Ascending aorta (tissue), 2 donors: ENCODE data around the gene CD164L2. TPM values are rescaled to one million over a fixed set of nuclear protein-coding genes. Genes with fewer than 3 reads are reported as not detected.

Experiments used
- DNase-seq, 2 donors: peaks; one replicate each; pipeline ENCODE4 v3.0.0-alpha.2; 2019; ENCODE audit warnings: low spot score in 2 of 2
- H3K27ac ChIP-seq, 2 donors: fragments of 200-600 bp; sonication (generic); one replicate each; pipeline ENCODE4 v1.5.1; 2016 to 2017; ENCODE audit warnings: mild to moderate bottlenecking in 1 of 2
- H3K27me3 ChIP-seq: fragments of 200-600 bp; sonication (generic); one replicate; pipeline ENCODE4 v1.5.1; 2017
- H3K36me3 ChIP-seq, 2 donors: fragments of 200-600 bp; sonication (generic); one replicate each; pipeline ENCODE4 v1.5.1; 2016
- H3K4me1 ChIP-seq, 2 donors: fragments of 200-600 bp; sonication (generic); one replicate each; pipeline ENCODE4 v1.5.1; 2016 to 2017; ENCODE audit warnings: mild to moderate bottlenecking in 1 of 2
- H3K4me3 ChIP-seq, 2 donors: fragments of 200-600 bp; sonication (generic); one replicate each; pipeline ENCODE4 v1.5.1; 2016 to 2017; ENCODE audit warnings: mild to moderate bottlenecking in 1 of 2
- H3K9me3 ChIP-seq, 2 donors: fragments of 200-600 bp; sonication (generic); one replicate each; pipeline ENCODE4 v1.5.1; 2016
- intact Hi-C: fragments of 100-400 bp; cut with DNase I; formaldehyde crosslinking; loops from one replicate; pipeline ENCODE4 v1.15.1; 2023
- total RNA-seq: library from RNA; depleted of rRNA; stranded (reverse); fragments of >200 nt; gene quantifications from one replicate; pipeline ENCODE4 v1.1.0, GENCODE V29; 2016
- TF ChIP-seq, protein P1 (sequence below), 3 experiments: fragments of 200-600 bp in 2 of 3; fragments of 450-650 bp in 1 of 3; sonication (generic) in 2 of 3; IDR thresholded peaks; one replicate each; pipeline ENCODE4 v1.5.1; 2016 to 2019; ENCODE audit warnings: antibody characterized with exemption in 3 of 3, mild to moderate bottlenecking in 1 of 3, moderate library complexity in 1 of 3

CD164L2 gene
- total RNA-seq, 1 donor from 2014 or later = not detected

DNA sequence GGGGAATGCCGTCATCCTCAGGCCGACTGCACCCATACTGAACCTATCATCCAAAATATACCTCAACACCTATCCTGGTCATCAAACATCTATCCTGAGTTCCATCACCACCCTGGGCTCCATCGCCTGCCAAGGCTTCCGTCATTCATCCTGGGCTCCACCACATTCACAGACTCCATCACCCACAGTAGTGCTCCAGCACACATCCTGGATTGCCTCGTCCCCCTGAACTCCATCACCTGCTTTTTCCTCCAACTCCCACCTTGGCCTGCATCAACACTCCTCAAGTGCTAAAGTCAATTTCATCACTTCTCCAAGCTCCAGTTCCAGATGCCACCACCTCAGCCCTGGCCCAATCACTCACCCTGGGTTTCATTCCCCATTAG, 24.2 kb downstream of the CD164L2 start:
- intact Hi-C loops = loop anchor here (10.0 kb wide), 1 partner anchor 124 kb away; the partner anchor contains the start of gene WDTC1
- H3K36me3 ChIP-seq = peaks cover 97 to 99% of the 10 kb centered on the region in 2 donors
- TF ChIP-seq, protein P1, sequence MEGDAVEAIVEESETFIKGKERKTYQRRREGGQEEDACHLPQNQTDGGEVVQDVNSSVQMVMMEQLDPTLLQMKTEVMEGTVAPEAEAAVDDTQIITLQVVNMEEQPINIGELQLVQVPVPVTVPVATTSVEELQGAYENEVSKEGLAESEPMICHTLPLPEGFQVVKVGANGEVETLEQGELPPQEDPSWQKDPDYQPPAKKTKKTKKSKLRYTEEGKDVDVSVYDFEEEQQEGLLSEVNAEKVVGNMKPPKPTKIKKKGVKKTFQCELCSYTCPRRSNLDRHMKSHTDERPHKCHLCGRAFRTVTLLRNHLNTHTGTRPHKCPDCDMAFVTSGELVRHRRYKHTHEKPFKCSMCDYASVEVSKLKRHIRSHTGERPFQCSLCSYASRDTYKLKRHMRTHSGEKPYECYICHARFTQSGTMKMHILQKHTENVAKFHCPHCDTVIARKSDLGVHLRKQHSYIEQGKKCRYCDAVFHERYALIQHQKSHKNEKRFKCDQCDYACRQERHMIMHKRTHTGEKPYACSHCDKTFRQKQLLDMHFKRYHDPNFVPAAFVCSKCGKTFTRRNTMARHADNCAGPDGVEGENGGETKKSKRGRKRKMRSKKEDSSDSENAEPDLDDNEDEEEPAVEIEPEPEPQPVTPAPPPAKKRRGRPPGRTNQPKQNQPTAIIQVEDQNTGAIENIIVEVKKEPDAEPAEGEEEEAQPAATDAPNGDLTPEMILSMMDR (IDR thresholded peaks at IDR 0.05) = no peak
- no peak overlapping the region for H3K4me3 ChIP-seq
- no peaks in the 10 kb centered on the region for H3K4me1 ChIP-seq
- H3K9me3 ChIP-seq = no peaks in the 10 kb centered on the region
- no peaks in the 10 kb centered on the region for H3K27me3 ChIP-seq
- no peak overlapping the region for H3K27ac ChIP-seq
- no peak for DNase-seq

DNA sequence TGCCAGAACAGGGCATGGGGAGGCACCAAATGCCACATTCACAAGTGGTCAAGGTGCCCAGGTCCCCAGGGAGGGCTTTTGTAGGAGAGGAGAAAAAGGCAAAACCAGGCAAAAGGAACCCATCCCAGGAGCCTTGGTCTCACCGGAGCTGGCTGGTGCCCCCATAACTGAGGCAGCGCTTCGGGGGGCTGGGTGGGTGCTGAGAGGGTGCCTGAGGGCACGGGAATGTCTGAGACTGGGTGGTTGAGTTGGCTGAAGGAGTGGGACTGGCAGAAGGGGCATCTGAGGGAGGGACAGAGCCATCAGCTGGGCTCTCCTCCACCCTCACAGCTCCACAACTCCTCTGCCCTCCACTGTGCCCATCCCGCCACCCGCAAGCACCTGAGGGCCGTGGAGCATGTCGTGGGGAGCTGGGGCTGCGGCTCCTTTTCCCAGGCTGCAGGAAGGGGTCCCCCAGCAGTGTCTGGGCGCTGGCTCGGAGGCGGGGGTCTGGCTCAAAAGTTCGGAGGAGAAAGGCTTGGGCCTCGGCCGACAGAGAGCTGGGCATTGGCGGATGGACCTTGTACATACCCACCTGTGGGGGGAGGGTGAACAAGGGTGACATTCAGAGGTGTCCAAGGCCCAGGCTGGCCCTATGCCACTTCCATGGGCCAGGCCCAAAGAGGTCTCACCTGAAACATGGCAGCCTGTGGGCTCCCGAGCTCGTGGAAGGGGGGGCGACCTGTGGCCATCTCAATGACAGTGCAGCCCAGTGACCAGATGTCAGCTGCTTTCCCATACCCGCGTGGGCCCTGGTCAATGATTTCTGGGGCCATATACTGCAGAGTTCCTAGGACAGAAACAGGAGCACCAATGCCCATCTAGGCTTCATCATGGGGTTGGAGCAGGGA, 24.9 kb downstream of the CD164L2 start:
- Histone ChIP-seq H3K27me3 (no peaks in the 10 kb centered on the region), H3K4me1 (no peaks in the 10 kb centered on the region), H3K27ac (no peak overlapping the region), H3K4me3 (no peak overlapping the region), H3K36me3 (peaks cover 97 to 99% of the 10 kb centered on the region in 2 donors), H3K9me3 (no peaks in the 10 kb centered on the region)
- TF ChIP-seq, protein P1 (IDR thresholded peaks at IDR 0.05) = no peak
- DNase-seq = no peak
- intact Hi-C loops = loop anchor here (10.0 kb wide), 1 partner anchor 123 kb away; the partner anchor contains the start of gene WDTC1

DNA sequence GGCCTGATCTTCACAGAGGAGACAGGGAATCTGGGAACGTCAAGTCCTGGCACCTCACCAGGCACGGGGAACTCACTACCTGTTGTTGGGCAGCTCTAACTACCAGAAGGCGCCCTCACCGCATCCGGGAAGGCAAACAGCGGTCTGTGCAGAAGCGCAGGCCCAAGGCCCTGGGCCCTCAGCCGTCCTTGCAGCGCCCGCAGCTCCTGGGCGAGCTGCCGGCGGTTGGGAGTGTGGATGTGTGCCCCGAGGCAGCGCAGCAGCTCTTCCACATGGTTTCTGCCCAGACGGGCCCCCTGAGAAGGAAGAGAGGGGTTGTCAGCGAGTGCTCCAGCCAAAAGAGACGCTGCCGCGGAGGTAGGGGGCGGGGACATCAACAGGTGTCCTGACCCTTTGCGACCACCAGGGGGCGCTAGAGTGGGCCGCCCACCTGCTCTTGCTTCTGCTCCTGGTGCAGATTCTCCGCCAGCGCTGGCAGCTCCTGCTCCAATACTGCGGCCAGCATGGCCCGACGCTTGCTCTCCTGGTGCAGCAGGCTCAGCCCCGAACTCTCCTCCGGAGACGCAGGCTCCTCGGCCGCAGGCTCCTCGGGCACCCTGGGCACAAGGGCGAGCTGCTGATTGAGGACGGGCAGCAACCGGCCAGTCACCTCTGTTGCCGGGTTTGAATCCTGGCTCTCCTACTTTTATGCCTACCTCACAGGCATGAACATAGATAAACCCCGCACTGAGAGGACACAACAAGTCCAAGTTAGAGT, 25.7 kb downstream of the CD164L2 start:
- no peaks in the 10 kb centered on the region for H3K4me1 ChIP-seq
- TF ChIP-seq, protein P1 (IDR thresholded peaks at IDR 0.05) = peak; percentile 93 to 96 (median 94)
- H3K4me3 ChIP-seq = peak overlapping the region in 1 of 2 donors; percentile 26
- no peaks in the 10 kb centered on the region for H3K27me3 ChIP-seq
- H3K9me3 ChIP-seq = no peaks in the 10 kb centered on the region
- peak overlapping the region in 1 of 2 donors; percentile 12 for H3K27ac ChIP-seq
- peaks cover 93% of the 10 kb centered on the region in 2 donors for H3K36me3 ChIP-seq
- intact Hi-C loops = loop anchor here (1.0 to 10.0 kb wide), 2 partner anchors 38 to 123 kb away; partner anchors contain the start of gene WDTC1
- DNase-seq = peak in 1 of 2 donors; percentile 80

DNA sequence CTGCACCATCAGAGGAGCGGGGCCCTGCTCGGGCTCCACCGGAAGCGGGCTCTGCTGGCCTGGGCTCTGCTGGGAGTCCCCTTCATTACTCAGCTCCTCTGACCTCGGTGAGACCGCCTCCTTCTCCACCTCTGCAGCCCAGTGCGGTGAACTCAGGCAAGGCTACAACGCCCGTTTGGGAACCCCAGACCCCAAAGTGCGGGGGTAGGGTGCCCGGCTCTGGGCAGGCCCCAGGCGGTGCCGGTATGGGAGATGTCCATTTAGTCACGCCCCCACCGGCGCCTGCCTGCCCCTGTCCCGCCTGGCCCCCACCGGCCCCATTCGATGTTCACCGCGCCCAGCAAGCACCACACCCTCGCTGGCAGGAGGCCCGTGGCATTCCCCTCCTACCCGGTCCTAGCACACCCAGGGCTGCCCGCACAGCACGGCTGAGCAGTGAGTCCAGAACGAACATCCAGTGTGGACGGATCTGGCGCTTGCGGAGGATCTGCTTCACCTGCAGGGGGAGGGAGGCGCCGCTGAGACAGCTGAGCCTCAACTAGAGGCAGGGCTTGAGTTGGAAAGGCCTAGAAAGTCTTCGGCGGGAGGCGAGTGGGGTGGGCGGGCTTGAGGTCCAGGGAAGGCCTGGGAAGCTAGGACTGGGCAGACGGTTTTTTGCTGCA, 26.4 kb downstream of the CD164L2 start:
- DNase-seq = no peak
- H3K4me1 ChIP-seq = no peaks in the 10 kb centered on the region
- H3K27ac ChIP-seq = peak overlapping the region in 1 of 2 donors; percentile 12
- H3K4me3 ChIP-seq = no peak overlapping the region
- intact Hi-C loops = loop anchor here (1.0 to 10.0 kb wide), 2 partner anchors 39 to 122 kb away; partner anchors contain the start of gene WDTC1
- peaks cover 86% of the 10 kb centered on the region in 2 donors for H3K36me3 ChIP-seq
- no peaks in the 10 kb centered on the region for H3K9me3 ChIP-seq
- TF ChIP-seq, protein P1 (IDR thresholded peaks at IDR 0.05) = no peak
- H3K27me3 ChIP-seq = no peaks in the 10 kb centered on the region

DNA sequence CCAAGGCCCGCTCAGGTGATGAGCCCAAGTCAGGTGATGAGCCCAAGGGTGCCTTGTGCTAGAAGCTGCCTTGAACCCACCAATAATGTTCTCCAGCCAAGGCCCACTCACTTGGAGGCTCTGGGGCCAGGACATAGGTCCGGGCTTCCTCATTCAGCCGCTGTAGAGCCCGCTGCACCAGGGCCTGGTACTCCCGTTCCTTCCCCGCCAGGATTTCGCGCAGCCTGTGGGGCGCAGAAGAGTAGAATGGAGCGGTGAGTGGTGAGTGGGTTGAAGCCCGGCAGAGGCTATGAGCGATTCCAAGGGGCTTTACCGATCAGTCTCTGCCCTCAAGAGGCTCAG, 26.9 kb downstream of the CD164L2 start:
- Histone ChIP-seq H3K36me3 (peaks cover 81% of the 10 kb centered on the region in 2 donors), H3K27me3 (no peaks in the 10 kb centered on the region), H3K9me3 (no peaks in the 10 kb centered on the region), H3K4me3 (no peak overlapping the region), H3K27ac (no peak overlapping the region), H3K4me1 (peaks cover 0 to 1% of the 10 kb centered on the region in 2 donors)
- intact Hi-C loops = loop anchor here (10.0 kb wide), 1 partner anchor 121 kb away; the partner anchor contains the start of gene WDTC1
- TF ChIP-seq, protein P1 (IDR thresholded peaks at IDR 0.05) = no peak
- no peak for DNase-seq
